Left ventricle myocardium inferior (tissue), 1 donor: ENCODE results near the gene EPHA6. TPM values are rescaled to one million over a fixed set of nuclear protein-coding genes. Genes with fewer than 3 reads are reported as not detected.

Source experiments
- DNase-seq: peaks from one replicate; pipeline ENCODE4 v3.0.0-alpha.2; 2020
- H3K27ac ChIP-seq: fragments of 200-600 bp; replicated peaks from 2 replicates; pipeline ENCODE4 v1.8.0; 2021
- H3K27me3 ChIP-seq: fragments of 200-600 bp; 2 replicates; pipeline ENCODE4 v1.8.0; 2021; ENCODE audit warnings: low read depth
- H3K36me3 ChIP-seq: fragments of 200-600 bp; 2 replicates; pipeline ENCODE4 v1.8.0; 2021
- H3K4me1 ChIP-seq: fragments of 200-600 bp; 2 replicates; pipeline ENCODE4 v1.8.0; 2021
- H3K4me3 ChIP-seq: fragments of 200-600 bp; 2 replicates; pipeline ENCODE4 v1.8.0; 2021; ENCODE audit warnings: mild to moderate bottlenecking, moderate library complexity
- H3K9me3 ChIP-seq: fragments of 200-600 bp; replicated peaks from 2 replicates; pipeline ENCODE4 v1.8.0; 2021
- intact Hi-C: fragments of 100-400 bp; cut with micrococcal nuclease; formaldehyde crosslinking; loops from one replicate; pipeline ENCODE4 v1.11.0; 2022
- total RNA-seq: library from RNA; stranded (reverse); fragmentation: NEBNext Ultra II Directional; extraction: Animal tissue kit (Norgen Biotek cat#: 25700); gene quantifications from one replicate; pipeline ENCODE4 v1.2.1, GENCODE V29; 2021
- TF ChIP-seq, protein P1 (sequence below): fragments of 200-600 bp; IDR thresholded peaks from 2 replicates; pipeline ENCODE4 v1.8.0; 2021; ENCODE audit warnings: antibody characterized with exemption, mild to moderate bottlenecking, borderline replicate concordance
- donor health status: DM: no; HTN: yes; CAD: no; lungs with severe emphysema.

The EPHA6 gene
- total RNA-seq, 1 donor from 2014 or later = 0.19 TPM

DNA sequence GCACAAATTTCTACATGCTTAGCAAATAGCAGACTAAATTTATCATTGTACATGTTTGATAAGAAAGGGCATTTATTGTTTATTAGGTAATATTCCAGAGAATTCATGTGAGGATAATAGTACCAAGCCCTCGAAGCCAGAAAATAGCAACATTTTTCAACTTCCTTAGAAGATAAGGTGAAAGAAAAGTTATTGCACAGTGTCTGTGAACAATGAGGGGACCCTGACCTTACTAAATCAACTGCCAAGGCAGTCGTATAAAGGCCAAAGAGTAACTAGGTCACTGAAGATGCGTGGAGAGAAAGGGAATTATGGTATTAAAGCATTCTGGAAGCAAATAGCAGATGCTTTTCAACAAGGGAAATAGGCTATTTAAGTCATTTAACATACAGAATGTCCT, 929.9 kb downstream of the EPHA6 start:
- H3K9me3 ChIP-seq = no peaks in the 10 kb centered on the region
- TF ChIP-seq, protein P1, sequence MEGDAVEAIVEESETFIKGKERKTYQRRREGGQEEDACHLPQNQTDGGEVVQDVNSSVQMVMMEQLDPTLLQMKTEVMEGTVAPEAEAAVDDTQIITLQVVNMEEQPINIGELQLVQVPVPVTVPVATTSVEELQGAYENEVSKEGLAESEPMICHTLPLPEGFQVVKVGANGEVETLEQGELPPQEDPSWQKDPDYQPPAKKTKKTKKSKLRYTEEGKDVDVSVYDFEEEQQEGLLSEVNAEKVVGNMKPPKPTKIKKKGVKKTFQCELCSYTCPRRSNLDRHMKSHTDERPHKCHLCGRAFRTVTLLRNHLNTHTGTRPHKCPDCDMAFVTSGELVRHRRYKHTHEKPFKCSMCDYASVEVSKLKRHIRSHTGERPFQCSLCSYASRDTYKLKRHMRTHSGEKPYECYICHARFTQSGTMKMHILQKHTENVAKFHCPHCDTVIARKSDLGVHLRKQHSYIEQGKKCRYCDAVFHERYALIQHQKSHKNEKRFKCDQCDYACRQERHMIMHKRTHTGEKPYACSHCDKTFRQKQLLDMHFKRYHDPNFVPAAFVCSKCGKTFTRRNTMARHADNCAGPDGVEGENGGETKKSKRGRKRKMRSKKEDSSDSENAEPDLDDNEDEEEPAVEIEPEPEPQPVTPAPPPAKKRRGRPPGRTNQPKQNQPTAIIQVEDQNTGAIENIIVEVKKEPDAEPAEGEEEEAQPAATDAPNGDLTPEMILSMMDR = no peak
- intact Hi-C loops = no loop called here
- DNase-seq = no peak
- H3K4me1 ChIP-seq = no peaks in the 10 kb centered on the region
- H3K27me3 ChIP-seq = no peaks in the 10 kb centered on the region
- no peaks in the 10 kb centered on the region for H3K36me3 ChIP-seq
- H3K4me3 ChIP-seq = no peak overlapping the region
- H3K27ac ChIP-seq = no peak overlapping the region

DNA sequence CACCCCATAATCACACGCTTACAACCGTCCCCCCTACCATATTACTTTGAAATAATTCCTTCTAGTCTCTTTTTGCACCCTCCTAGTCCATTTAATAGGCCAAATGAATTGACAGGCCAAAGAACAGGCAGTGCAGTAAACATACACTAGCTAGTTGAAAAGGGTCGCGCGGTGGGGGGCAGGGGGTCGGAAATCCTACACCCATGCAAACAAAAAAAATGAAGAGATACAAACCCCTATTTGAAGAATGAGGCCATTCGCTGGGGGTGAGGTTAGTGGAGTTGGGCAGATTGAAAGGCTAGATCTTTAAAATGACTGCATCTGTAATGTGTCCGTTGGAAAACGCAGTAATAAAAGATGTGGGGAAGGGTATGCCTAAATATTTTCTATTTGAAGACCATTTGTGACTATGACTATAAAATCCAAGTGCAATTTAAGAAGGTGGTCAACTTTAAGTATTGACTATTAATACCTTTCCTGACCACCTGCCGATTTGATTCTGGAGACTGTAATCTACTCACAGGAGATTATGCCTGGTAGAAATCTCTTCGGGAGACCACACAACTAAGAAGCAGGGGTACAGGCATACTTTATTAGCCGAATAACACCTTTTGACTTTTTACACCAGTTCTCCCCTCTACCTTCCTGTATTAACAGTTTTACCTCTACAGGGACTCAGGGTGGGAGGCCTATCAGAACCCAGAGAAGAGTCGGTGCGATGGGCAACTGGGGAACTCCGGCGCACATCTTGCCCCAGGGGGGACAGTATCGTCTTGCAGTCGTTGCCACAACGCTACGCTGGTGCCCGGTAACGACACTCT, 949.4 kb downstream of the EPHA6 start:
- Histone ChIP-seq H3K27me3 (no peaks in the 10 kb centered on the region), H3K36me3 (no peaks in the 10 kb centered on the region), H3K4me3 (peak overlapping the region; percentile 89), H3K9me3 (no peaks in the 10 kb centered on the region), H3K27ac (peak overlapping the region; percentile 81), H3K4me1 (peaks cover 19% of the 10 kb centered on the region)
- intact Hi-C loops = no loop called here
- TF ChIP-seq, protein P1 = no peak
- no peak for DNase-seq

DNA sequence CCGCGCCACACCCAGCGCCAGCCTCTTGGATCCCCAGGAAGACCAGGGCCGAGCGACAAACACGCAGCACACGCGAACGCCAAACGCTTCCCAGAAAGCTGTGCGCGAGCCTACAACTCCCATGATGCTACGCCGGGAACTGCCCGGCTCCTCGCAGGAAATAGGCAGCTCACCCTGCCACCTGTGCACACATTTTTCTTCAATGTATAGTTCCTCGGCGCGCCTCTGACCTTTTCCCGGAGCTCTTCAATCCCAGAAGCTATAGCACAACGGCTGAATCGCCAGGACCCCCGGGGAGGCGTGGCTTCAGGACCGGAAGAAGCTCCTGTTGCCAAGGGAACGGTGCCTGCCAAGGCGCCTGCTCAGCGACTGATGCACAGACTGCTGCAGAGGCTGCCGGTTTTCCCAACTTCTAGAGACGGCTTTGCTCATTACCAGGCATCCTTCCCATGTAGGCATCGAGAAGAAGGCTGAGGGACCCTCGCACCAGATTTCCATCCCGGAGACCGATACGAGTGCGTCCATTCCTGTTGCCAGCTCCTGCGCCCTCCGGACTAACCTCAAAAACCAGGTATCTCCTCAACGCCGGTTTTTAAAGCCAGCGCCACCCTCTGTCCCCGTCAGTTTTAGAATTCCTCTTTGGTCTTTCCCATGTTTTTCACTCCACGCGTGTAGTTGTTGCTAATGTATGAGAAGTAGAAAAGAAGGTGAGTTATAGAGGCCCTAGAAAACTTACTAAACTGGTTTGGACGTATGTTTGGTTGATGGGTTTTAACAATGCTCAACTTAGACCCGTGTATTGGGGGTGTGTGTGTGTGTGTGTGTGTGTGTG, 950.2 kb downstream of the EPHA6 start, which contains the start of gene ARL6:
Gene ARL6, plus strand, starts transcription at position 352 of the 832 bp plus-strand sequence. CDS start 3,350 bp downstream, outside the sequence.
- DNase-seq = peak; percentile 82
- Histone ChIP-seq H3K27ac (peak within 1 kb of the TSS; percentile 81), H3K9me3 (no peaks in the 10 kb centered on the region), H3K27me3 (no peaks in the 10 kb centered on the region), H3K4me1 (peaks cover 19% of the 10 kb centered on the region), H3K36me3 (peaks cover 4% of the 10 kb centered on the region), H3K4me3 (peak within 1 kb of the TSS; percentile 89)
- TF ChIP-seq, protein P1 = no peak
- intact Hi-C loops = no loop called here

DNA sequence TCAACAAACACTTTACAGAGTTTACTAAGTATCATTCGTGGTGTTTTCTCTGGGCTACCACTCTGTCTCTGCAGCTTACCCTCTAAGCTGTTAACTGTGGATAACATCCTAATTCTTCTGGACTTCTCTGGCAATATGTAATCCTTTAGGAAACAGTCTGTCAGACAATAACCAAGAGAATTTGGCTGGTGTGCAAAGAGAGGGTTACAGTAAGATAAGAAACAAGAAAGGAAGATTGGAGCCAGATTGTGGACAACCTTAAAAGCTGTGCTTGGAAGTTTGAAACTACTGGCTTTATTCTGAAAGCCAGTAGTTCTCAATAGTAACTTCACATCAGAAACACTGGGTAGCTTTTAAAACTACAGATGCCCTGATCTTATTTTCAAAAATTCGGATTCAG, 950.9 kb downstream of the EPHA6 start:
- H3K4me3 ChIP-seq = peak overlapping the region; percentile 89
- no peak for DNase-seq
- peaks cover under 1% of the 10 kb centered on the region for H3K9me3 ChIP-seq
- intact Hi-C loops = no loop called here
- H3K4me1 ChIP-seq = peaks cover 19% of the 10 kb centered on the region
- no peak overlapping the region for H3K27ac ChIP-seq
- H3K36me3 ChIP-seq = peaks cover 11% of the 10 kb centered on the region
- TF ChIP-seq, protein P1 = no peak
- H3K27me3 ChIP-seq = no peaks in the 10 kb centered on the region

DNA sequence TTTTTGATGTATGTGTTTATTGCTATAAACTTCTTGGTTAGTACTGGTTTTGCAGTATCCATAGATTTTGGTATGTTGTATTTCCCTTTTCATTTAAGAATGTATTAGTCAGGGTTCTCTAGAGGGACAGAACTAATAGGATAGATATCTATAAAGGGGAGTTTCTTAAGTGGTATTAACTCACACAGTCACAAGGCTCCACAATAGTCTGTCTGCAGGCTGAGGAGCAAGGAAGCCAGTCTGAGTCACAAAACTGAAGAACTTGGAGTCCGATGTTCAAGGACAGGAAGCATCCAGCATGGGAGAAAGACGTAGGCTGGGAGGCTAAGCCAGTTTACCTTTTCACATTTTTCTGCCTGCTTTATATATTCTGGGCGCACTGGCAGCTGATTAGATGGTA, 958.5 kb downstream of the EPHA6 start:
- intact Hi-C loops = no loop called here
- H3K36me3 ChIP-seq = peaks cover 27% of the 10 kb centered on the region
- no peak for DNase-seq
- TF ChIP-seq, protein P1 = no peak
- peaks cover 14% of the 10 kb centered on the region for H3K9me3 ChIP-seq
- no peaks in the 10 kb centered on the region for H3K4me1 ChIP-seq
- H3K27ac ChIP-seq = no peak overlapping the region
- no peak overlapping the region for H3K4me3 ChIP-seq
- H3K27me3 ChIP-seq = no peaks in the 10 kb centered on the region
